H9 (cell line): Measurements from ENCODE around the gene COG8. TPM values are rescaled to one million over a fixed set of nuclear protein-coding genes. Genes with fewer than 3 reads are reported as not detected.

Experiments used
- DNase-seq: peaks from one replicate; pipeline ENCODE4 v3.0.0-alpha.2; 2017
- H2AFZ ChIP-seq: one replicate; pipeline ENCODE4 v1.6.1; 2013; ENCODE audit warnings: mild to moderate bottlenecking, low read length, control low read depth, moderate library complexity
- H2AK5ac ChIP-seq: 2 replicates; pipeline ENCODE4 v1.6.1; 2013; ENCODE audit warnings: low read length, control low read depth, mixed read lengths; ENCODE audit not compliant: insufficient read length
- H2BK120ac ChIP-seq: one replicate; pipeline ENCODE4 v1.6.1; 2013; ENCODE audit warnings: low read depth, mild to moderate bottlenecking, low read length, control low read depth, inconsistent platforms; ENCODE audit not compliant: poor library complexity, severe bottlenecking
- H2BK12ac ChIP-seq: 2 replicates; pipeline ENCODE4 v1.6.1; 2013; ENCODE audit warnings: low read length, control low read depth, mixed read lengths, low read depth; ENCODE audit not compliant: insufficient read length
- H2BK15ac ChIP-seq: 2 replicates; pipeline ENCODE4 v1.6.1; 2013; ENCODE audit warnings: low read depth, low read length, control low read depth
- H2BK20ac ChIP-seq: one replicate; pipeline ENCODE4 v1.6.1; 2013; ENCODE audit warnings: low read depth, mild to moderate bottlenecking, low read length, control low read depth, inconsistent platforms; ENCODE audit not compliant: poor library complexity, severe bottlenecking
- H2BK5ac ChIP-seq: 2 replicates; pipeline ENCODE4 v1.6.1; 2013; ENCODE audit warnings: low read length, control low read depth, mixed read lengths; ENCODE audit not compliant: insufficient read length
- H3K14ac ChIP-seq: 2 replicates; pipeline ENCODE4 v1.6.1; 2013; ENCODE audit warnings: low read length, control low read depth; ENCODE audit not compliant: insufficient read depth
- H3K18ac ChIP-seq: 2 replicates; pipeline ENCODE4 v1.6.1; 2013; ENCODE audit warnings: low read depth, mild to moderate bottlenecking, mixed read lengths, low read length, control low read depth; ENCODE audit not compliant: insufficient read length
- H3K23ac ChIP-seq: 2 replicates; pipeline ENCODE4 v1.6.1; 2013; ENCODE audit warnings: low read length, control low read depth, mixed read lengths, low read depth; ENCODE audit not compliant: insufficient read length
- H3K23me2 ChIP-seq: 2 replicates; pipeline ENCODE4 v1.6.1; 2013; ENCODE audit warnings: low read depth, mild to moderate bottlenecking, mixed read lengths, low read length, control low read depth; ENCODE audit not compliant: insufficient read length, poor library complexity, severe bottlenecking
- H3K27ac ChIP-seq: 2 replicates; pipeline ENCODE4 v1.5.1; 2013; ENCODE audit warnings: low read length, control low read depth, mixed read lengths, low read depth; ENCODE audit not compliant: insufficient read length
- H3K27me3 ChIP-seq: 2 replicates; pipeline ENCODE4 v1.6.1; 2013; ENCODE audit warnings: low read length, control low read depth, inconsistent platforms; ENCODE audit not compliant: insufficient read depth
- H3K4ac ChIP-seq: 2 replicates; pipeline ENCODE4 v1.6.1; 2013; ENCODE audit warnings: low read depth, mild to moderate bottlenecking, control low read depth, inconsistent platforms, low read length, moderate library complexity
- H3K4me1 ChIP-seq: 2 replicates; pipeline ENCODE4 v1.6.1; 2013; ENCODE audit warnings: low read length, control low read depth, inconsistent platforms; ENCODE audit not compliant: insufficient read depth
- H3K4me2 ChIP-seq: 2 replicates; pipeline ENCODE4 v1.6.1; 2013; ENCODE audit warnings: low read length, control low read depth, mixed read lengths; ENCODE audit not compliant: insufficient read length, insufficient read depth
- H3K56ac ChIP-seq: 2 replicates; pipeline ENCODE4 v1.6.1; 2013; ENCODE audit warnings: low read depth, mild to moderate bottlenecking, mixed read lengths, low read length, control low read depth; ENCODE audit not compliant: insufficient read length
- H3K79me1 ChIP-seq: 2 replicates; pipeline ENCODE4 v1.6.1; 2013; ENCODE audit warnings: low read depth, mild to moderate bottlenecking, moderate library complexity, low read length, control low read depth, inconsistent platforms; ENCODE audit not compliant: insufficient read depth, poor library complexity, severe bottlenecking
- H3K79me2 ChIP-seq: 2 replicates; pipeline ENCODE4 v1.6.1; 2013; ENCODE audit warnings: low read length, control low read depth, inconsistent platforms; ENCODE audit not compliant: insufficient read depth
- H3K9ac ChIP-seq: 2 replicates; pipeline ENCODE4 v1.6.1; 2013; ENCODE audit warnings: low read length, control low read depth, mixed read lengths; ENCODE audit not compliant: insufficient read length; ENCODE audit errors: extremely low read depth
- H3K9me3 ChIP-seq: one replicate; pipeline ENCODE4 v1.6.1; 2013; ENCODE audit warnings: low read depth, low read length, inconsistent platforms; ENCODE audit not compliant: control insufficient read depth
- H3T11ph ChIP-seq: one replicate; pipeline ENCODE4 v1.6.1; 2013; ENCODE audit warnings: mild to moderate bottlenecking, low read length, control low read depth, inconsistent platforms
- H4K20me1 ChIP-seq: one replicate; pipeline ENCODE4 v1.6.1; 2013; ENCODE audit not compliant: control insufficient read depth, insufficient read length, insufficient read depth
- H4K5ac ChIP-seq: 2 replicates; pipeline ENCODE4 v1.6.1; 2013; ENCODE audit warnings: low read depth, mild to moderate bottlenecking, mixed read lengths, low read length, control low read depth; ENCODE audit not compliant: insufficient read length
- H4K8ac ChIP-seq: replicated peaks from 2 replicates; pipeline ENCODE4 v1.6.1; 2013; ENCODE audit warnings: low read length, control low read depth, mixed read lengths, low read depth; ENCODE audit not compliant: insufficient read length
- H4K91ac ChIP-seq: 2 replicates; pipeline ENCODE4 v1.6.1; 2013; ENCODE audit warnings: low read depth, mild to moderate bottlenecking, moderate library complexity, mixed read lengths, low read length, control low read depth; ENCODE audit not compliant: insufficient read length
- H3K27ac Mint-ChIP-seq, 3 experiments: 2 replicates in 2 of 3; 3 replicates in 1 of 3; pipeline ENCODE4 v1.8.0; 2020 to 2021; ENCODE audit warnings: mixed read lengths in 3 of 3, mild to moderate bottlenecking in 1 of 3, moderate library complexity in 1 of 3
- H3K27me3 Mint-ChIP-seq: 2 replicates; pipeline ENCODE4 v1.8.0; 2021; ENCODE audit warnings: low read depth, mild to moderate bottlenecking, moderate library complexity, mixed read lengths
- H3K36me3 Mint-ChIP-seq, 3 experiments: 2 replicates in 2 of 3; 3 replicates in 1 of 3; pipeline ENCODE4 v1.8.0; 2020 to 2021; ENCODE audit warnings: low read depth in 3 of 3, mixed read lengths in 3 of 3; ENCODE audit not compliant: insufficient read depth in 1 of 3
- H3K4me1 Mint-ChIP-seq, 2 experiments: 2 replicates each; pipeline ENCODE4 v1.8.0; 2020; ENCODE audit warnings: mixed read lengths in 2 of 2
- H3K4me3 Mint-ChIP-seq, 2 experiments: 2 replicates in 1 of 2; 3 replicates in 1 of 2; pipeline ENCODE4 v1.8.0; 2020 to 2021; ENCODE audit warnings: mild to moderate bottlenecking in 2 of 2, mixed read lengths in 2 of 2, moderate library complexity in 1 of 2
- H3K9me3 Mint-ChIP-seq, 2 experiments: 2 replicates in 1 of 2; 3 replicates in 1 of 2; pipeline ENCODE4 v1.8.0; 2020; ENCODE audit warnings: mild to moderate bottlenecking in 2 of 2, mixed read lengths in 2 of 2, moderate library complexity in 1 of 2
- WGBS: extraction: QIAGEN DNeasy Blood & Tissue Kit; methylation state at CpG from one replicate; pipeline ENCODE4 v1.1.7; 2013; ENCODE audit warnings: missing lambda C conversion rate, low lambda C conversion rate, mixed read lengths; ENCODE audit not compliant: insufficient read length; ENCODE audit errors: extremely low coverage; 5-methylcytosine and 5-hydroxymethylcytosine counted together
- total RNA-seq: library from RNA; stranded (reverse); gene quantifications from 2 replicates; pipeline ENCODE4 v1.2.1, GENCODE V29; 2021
- TF ChIP-seq, protein P1 (sequence below): fragments of 200-600 bp; sonication (generic); conservative IDR thresholded peaks from 3 replicates; pipeline ENCODE4 v1.8.0; 2021; ENCODE audit warnings: antibody characterized with exemption, mild to moderate bottlenecking

The COG8 gene
- total RNA-seq, 1 experiment from 2014 or later, result 52.3 TPM

DNA sequence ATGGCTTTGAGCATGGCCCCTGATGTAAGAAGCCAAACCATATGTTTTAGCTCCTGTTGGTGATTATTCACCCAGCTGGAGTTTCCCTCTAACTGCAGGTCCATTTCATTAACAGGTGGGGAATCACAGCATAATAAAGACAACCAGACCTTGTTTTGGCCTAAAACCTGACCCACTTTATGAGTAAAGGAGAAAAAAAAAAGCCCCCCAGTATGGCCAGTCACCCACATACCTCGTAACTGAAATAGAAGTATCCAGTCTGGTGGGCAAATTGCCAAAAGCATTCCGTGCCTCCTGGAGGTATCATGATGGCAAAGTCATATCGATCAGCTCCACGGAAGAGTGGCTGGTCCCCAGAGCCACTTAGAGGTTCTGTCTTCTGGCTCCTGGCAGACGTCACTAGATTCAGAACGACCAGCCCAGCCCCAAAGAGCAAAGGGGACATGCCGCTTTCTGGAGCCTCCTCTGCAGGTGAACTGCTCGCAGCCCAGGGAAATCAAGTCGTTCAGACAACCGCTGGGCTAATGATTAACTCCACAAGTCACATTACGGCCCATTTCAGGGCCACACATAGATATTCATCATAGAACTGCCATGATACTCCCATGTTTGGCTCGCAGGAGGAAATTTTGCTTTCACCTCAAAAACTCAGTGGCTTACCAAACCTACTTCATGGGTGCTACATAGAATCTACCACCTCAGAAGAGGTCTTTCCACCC, 12.1 kb upstream of the COG8 start, which contains the start of gene TMED6:
TMED6 (minus strand) TSS at position 478 of the 719 bp plus-strand sequence; CDS start at position 445, 33 bp downstream.
- no peak within 1 kb of the TSS for H3K4me2 ChIP-seq
- H2BK12ac ChIP-seq, result no peak within 1 kb of the TSS
- H3K23ac ChIP-seq, result no peak within 1 kb of the TSS
- H4K8ac ChIP-seq, result no peak within 1 kb of the TSS
- H2BK120ac ChIP-seq, result no peak within 1 kb of the TSS
- no peak within 1 kb of the TSS for H4K91ac ChIP-seq
- Mint-ChIP-seq H3K9me3 (no peaks in the 10 kb centered on the region), H3K4me1 (no peaks in the 10 kb centered on the region), H3K27me3 (no peaks in the 10 kb centered on the region), H3K27ac (no peak within 1 kb of the TSS; a peak in 1 of 7 replicates), H3K4me3 (no peak within 1 kb of the TSS; a peak in 1 of 5 replicates), H3K36me3 (peaks cover 0 to 15% (median 4%) of the 10 kb centered on the region in 3 experiments; a peak in 4 of 7 replicates)
- H3K4me1 ChIP-seq, result no peaks in the 10 kb centered on the region
- H3K27ac ChIP-seq, result no peak within 1 kb of the TSS
- H2AK5ac ChIP-seq, result no peak within 1 kb of the TSS
- H3K23me2 ChIP-seq, result no peaks in the 10 kb centered on the region
- no peak for DNase-seq
- no peak within 1 kb of the TSS for H2BK15ac ChIP-seq
- H3K9me3 ChIP-seq, result no peaks in the 10 kb centered on the region
- no peak within 1 kb of the TSS for H3T11ph ChIP-seq
- no peak within 1 kb of the TSS for H3K14ac ChIP-seq
- H2AFZ ChIP-seq, result no peak within 1 kb of the TSS
- no peak within 1 kb of the TSS for H3K18ac ChIP-seq
- H3K9ac ChIP-seq, result peak within 1 kb of the TSS; percentile 7
- H3K56ac ChIP-seq, result no peak within 1 kb of the TSS
- no peaks in the 10 kb centered on the region for H4K20me1 ChIP-seq
- no peak within 1 kb of the TSS for H2BK20ac ChIP-seq
- no peaks in the 10 kb centered on the region for H3K79me1 ChIP-seq
- TF ChIP-seq, protein P1, sequence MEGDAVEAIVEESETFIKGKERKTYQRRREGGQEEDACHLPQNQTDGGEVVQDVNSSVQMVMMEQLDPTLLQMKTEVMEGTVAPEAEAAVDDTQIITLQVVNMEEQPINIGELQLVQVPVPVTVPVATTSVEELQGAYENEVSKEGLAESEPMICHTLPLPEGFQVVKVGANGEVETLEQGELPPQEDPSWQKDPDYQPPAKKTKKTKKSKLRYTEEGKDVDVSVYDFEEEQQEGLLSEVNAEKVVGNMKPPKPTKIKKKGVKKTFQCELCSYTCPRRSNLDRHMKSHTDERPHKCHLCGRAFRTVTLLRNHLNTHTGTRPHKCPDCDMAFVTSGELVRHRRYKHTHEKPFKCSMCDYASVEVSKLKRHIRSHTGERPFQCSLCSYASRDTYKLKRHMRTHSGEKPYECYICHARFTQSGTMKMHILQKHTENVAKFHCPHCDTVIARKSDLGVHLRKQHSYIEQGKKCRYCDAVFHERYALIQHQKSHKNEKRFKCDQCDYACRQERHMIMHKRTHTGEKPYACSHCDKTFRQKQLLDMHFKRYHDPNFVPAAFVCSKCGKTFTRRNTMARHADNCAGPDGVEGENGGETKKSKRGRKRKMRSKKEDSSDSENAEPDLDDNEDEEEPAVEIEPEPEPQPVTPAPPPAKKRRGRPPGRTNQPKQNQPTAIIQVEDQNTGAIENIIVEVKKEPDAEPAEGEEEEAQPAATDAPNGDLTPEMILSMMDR, result no peak
- no peak within 1 kb of the TSS for H3K4ac ChIP-seq
- no peak within 1 kb of the TSS for H2BK5ac ChIP-seq
- H3K79me2 ChIP-seq, result no peaks in the 10 kb centered on the region
- H3K27me3 ChIP-seq, result no peaks in the 10 kb centered on the region
- no CpG with 5 or more reads among the region's 12 CpGs for WGBS
- H4K5ac ChIP-seq, result no peak within 1 kb of the TSS
